Posterior cingulate gyrus (tissue), 11 donors: ENCODE measurements around the gene NPB.

ENCODE experiments used
- DNase-seq, 10 donors: peaks; one replicate each; pipeline versions ENCODE4 v3.0.0 to v3.0.0-alpha.2; 2020 to 2021; ENCODE audit warnings: mixed read lengths in 3 of 10
- intact Hi-C: fragments of 100-400 bp; cut with DNase I; formaldehyde crosslinking; loops from one replicate; pipeline ENCODE4 v1.15.1; 2023

Gene NPB

DNA sequence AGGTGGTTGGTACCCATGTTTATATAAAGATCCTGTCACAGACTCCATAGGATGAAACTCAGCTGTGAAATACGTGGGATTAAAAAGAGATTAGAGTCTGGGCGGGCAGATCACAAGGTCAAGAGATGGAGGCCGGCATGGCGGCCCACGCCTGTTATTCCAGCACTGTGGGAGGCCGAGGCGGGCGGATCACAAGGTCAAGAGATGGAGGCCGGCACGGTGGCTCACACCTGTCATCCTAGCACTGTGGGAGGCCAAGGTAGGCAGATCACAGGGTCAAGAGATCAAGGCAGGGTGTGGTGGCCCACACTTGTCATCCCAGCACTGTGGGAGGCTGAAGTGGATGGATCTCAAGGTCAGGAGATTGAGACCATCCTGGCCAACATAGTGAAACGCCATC is 6.6 kb upstream of the NPB start:
- no peak for DNase-seq
- intact Hi-C loops = no loop called here

DNA sequence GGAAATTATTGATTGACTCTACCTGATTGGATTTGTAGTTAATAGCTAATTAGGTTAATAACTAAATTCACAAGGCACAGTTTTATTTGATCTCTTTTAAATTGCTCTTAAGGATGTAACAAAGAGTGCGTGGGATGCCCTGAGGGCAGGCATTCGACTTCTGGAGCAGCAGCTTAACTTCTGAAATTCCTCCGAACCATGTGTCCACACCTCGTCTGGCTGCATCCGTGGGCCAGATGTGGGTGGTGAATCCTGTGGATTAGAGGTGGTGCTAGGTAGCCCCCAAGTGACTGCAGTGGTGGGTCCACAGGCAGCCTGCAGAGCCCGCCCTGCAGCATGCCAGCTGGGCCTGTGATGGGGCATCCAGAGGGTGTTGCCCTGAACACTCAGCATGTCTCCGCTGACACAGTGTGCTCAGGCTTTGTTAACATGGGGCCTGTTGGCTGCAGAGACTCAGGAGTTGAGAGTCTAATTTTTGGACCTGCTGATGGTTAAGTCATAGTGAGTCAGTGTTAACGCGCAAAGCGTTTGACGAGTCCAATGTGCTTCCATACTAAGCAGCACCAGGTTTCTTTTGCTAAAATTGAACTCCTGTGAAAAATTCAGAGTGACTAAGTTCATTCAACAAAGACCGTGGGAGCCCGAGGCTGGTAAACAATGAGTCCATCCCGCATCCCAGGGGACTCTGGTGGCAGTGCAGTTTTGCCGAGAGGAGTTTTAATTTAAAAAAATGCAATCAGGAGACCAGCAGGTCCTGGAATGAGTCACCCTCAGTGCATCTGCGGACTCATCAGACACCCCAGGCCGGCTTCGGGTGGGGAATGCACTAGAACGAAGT is 3.8 kb upstream of the NPB start:
- DNase-seq = peak in 3 of 10 donors; percentile 63 to 90 (median 85)
- intact Hi-C loops = no loop called here

DNA sequence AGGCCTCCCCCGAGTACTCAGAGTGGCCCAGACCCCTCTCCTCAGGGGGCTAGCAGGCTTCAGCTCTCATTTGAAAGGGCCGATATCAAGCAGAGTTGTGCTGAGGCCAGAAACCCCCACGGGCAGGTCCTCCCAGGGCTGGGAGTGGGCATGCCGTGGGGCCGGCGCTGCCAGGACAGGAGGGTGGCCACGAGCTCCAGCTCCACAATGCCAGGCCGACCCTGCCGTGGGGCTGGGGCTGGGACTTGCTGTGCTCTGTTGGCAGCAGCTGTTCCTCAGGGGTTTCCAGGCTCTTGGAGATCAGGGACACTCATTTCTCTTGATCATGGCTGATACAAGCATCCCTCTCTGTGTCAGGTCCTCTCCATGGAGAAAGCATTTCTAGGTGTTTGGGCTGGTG is 3.2 kb upstream of the NPB start:
- DNase-seq = no peak
- intact Hi-C loops = no loop called here

DNA sequence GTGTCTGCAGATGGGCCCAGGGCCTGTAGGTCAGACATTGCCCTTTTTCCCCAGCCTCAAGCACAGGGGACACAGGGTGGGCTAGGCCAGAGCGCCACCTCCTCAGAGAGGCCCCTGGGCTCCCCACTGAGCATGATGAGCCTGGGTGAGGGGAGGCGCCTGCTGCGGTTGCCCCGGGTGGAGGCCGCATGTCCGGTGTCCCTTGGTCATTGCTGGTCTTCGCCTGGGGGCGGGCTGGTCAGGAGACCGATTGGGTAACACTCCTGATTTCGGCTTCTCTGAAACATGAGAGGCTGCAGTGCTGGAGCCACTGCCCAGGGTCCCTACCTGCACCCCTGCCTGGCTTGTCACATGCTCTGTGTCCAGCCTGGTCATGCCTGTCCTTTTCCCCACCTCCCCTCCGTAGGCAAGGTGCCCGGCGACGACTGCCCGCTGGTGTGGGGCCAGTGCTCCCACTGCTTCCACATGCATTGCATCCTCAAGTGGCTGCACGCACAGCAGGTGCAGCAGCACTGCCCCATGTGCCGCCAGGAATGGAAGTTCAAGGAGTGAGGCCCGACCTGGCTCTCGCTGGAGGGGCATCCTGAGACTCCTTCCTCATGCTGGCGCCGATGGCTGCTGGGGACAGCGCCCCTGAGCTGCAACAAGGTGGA is 2.4 kb upstream of the NPB start:
- intact Hi-C loops = no loop called here
- DNase-seq = no peak

DNA sequence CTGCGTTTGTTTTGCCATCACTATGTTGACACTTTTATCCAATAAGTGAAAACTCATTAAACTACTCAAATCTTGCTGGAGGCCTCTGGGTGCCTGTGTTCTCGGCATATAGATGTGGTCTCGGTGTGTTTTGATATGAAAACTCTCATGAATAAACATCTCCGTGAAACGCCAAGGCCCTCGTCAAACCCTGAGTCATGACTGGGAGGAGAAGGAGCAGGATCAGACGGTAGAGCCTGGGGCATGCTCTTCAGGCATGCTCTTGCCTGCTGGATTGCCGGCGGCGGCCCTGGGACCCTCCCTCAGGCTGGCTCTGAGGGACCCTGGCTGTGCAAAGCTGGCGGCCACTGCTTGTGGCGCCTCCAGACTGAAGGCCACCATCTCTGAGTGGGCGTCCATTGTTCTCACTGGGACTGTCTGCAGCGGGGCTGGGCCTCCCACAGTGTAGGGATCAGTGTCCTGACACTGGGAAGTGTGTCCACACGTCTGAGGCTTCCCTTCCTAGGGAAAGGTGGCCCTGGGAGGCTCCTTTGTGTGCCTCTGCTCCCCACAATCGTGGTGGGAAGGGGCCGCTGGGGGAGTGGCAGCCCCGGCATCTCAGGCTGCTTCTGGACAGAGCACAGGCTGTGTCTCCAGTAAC is 1.7 kb upstream of the NPB start:
- intact Hi-C loops = no loop called here
- DNase-seq = no peak

DNA sequence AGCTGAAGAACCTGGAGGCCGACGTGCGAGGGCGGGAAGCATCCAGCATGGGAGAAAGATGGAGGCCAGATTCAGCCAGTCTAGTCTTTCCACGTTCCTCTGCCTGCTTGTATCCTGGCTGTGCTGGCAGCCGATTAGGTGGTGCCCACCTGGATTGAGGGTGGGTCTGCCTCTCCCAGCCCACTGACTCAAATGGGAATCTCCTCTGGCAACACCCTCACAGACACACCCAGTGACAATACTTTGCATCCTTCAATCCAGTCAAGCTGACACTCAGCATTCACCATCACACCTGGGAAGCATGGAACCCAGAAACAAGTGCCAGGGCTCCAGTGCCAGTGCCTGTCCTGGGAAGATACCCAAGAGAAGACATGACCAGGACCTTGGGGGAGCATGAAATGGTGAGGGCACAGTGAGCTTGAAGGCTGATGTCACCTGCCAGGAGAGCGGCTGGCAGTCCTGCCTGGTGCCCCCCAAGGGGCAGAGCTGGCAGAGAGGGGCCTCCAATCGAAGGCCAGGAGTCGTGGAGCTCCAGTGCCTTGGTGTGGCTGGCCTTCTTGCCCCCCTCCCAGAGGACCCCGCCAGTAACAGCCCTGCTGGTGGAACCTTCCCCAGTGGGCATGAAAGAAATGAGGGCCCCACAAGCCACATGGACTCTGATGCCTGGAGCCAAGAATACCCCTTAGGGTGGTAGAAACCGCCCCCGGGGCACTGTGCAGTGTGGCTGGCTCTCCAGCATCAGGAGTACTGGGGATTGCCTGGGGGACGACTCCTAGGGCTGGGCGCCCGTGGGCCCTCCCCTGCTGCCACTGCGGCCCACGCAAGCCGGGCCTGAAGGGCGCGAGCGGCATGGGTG is 643 bp upstream of the NPB start:
- peak in 2 of 10 donors; percentile 47 to 63 for DNase-seq
- intact Hi-C loops = no loop called here

DNA sequence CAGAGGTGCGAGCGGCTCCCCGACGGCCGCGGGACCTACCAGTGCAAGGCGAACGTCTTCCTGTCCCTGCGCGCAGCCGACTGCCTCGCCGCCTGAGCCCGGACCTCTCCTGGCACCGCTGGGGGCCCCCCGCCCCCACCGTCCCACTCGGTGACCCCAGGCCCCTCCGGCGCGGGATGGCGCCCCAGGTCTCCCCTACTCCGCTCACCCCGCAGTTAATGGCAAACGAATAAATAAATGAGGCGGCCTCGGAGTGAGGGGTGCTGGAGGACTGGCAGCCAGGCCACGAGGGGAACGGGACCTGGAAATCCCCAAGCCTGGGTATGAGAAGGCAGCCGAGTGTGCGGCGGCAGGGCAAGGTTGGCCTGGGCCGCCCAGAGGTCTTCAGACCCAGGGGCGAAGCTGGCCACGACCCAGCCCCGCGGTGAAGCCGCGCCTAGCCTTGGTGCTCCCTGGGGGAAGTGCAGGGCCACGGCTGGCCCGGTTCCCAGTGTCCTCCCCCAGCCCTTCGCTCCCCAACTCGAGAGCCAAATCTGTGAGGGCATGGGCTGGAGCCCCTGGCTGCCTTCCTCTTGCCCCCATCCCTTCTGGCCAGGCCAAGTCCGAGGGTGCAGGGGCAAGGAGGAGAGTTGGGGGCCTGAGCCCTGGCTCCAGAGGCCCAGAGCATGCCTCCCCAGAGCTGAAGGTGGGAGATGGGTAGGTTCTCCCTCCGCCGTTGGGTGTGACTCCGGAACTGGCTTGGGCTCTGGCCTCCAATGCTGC is 796 bp downstream of the NPB start:
- intact Hi-C loops = no loop called here
- peak in 2 of 10 donors; percentile 72 to 78 for DNase-seq

DNA sequence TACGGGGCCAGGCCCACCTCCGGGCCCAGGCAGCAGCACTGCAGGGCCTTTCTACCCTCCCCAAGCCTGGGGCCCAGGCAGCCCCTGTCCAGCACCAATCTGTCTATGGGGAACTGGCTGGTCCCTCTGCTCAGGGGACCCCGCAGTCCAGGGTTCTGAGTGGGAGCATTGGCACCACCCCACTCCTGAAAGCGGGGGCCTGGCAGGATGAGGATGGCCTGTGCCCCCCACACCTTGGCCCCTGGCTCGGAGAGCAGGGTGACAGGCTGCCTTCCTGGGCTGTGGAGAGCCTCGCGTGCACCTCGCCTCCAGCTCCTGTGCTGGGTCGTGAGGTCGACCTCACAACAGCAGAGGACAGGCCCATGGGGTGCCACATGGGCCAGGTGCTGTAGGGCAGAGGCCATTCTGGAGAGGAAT is 1.4 kb downstream of the NPB start:
- DNase-seq = peak in 2 of 10 donors; percentile 51 to 62
- intact Hi-C loops = no loop called here

DNA sequence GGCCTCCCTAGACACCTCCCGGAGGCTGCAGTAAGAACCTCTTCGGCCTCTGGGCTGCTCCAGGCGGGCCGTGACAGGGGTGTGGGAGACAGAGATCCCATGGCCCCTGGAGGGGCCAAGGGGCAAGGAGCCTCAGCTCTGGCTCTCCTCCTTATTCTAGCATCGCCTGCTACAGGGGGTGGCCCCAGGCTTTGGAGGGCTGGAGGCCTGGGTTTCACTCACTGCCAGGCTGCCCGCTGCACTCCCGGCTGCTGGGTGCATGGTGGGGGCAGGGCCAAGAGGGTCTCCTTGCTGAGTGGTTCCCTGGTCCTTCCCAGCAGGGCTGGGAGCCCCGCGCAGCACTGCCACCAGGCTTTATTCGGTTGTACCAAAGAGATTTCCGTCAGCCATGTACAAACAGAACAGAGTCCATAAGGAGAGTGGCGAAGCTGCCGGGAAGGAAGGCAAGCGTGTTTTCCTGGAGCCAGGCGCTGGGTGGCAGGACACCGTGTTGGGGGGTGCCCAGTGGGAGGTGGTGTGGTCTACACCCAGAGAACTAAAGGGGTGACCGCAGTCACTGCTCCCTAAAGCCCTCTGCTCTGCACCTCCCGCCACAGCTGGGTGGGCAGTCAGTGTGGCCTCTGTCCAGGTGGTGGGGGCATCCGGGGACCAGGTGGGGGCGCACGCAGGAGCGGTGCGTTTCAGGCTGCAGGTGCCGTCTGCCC is 2.0 kb downstream of the NPB start:
- DNase-seq = peak in 2 of 10 donors; percentile 49 to 81
- intact Hi-C loops = no loop called here

DNA sequence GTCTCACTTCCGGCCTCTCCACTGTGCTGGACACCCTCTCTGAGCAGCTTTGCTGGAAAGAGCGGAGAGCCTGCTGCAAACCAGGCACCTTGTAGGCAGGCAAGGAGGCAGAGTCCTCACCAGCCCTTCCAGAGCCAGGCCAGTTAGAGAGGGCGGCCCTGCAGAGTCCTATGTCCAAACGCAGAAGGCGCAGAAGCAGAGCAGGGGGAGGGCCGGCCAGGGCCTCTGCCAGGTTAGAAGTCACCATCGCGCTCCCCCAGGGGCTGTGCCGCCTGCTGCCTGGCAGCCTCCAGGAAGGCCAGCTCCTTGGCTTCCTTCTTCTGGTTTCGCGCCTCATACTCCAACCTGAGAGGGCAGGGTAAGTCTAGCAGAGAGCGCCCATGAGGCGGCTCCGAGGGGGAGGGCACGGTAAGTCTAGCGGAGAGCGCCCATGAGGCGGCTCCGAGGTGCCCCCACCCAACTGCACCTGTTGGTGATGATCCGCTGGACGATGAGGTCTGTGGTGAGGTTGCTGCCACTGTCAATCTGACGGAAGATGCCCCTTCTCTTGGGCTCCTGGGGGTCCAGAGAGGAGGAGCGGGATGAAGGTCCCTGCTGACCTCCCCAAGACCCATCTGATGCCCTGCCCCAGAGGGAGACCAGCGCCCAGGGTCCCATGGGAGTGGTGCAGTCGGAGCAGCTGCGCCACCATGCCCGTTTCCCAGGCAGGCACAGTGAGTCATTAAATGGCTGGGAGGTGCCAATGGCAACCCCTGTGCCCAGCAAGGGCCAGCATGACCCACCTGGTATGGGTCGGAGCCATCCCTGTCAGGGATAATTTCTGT is 2.8 kb downstream of the NPB start:
- DNase-seq = peak in 1 of 10 donors; percentile 83
- intact Hi-C loops = no loop called here

DNA sequence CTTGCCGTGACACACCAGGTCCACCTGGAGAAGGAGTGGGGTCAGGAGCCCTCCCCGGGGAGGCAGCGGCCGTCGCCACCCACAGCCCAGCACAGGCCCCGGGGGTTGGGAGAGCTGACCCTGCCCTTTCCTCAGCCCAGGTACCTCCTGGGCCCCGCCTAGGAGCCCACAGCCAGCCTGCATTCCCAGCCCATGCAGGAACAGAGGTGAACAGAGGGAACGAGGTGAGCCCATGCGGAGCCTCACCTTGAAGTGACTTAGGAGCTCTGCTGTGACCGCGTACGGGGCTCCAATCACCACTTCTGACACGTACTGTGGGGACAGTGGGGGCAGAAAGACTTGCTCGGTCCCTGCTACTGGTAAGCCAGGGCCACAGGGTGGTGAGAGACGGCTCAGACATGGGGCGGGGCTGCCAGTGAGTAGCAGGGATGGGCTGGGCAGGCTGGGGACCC is 3.4 kb downstream of the NPB start:
- peak in 2 of 10 donors; percentile 59 to 72 for DNase-seq
- intact Hi-C loops = no loop called here

DNA sequence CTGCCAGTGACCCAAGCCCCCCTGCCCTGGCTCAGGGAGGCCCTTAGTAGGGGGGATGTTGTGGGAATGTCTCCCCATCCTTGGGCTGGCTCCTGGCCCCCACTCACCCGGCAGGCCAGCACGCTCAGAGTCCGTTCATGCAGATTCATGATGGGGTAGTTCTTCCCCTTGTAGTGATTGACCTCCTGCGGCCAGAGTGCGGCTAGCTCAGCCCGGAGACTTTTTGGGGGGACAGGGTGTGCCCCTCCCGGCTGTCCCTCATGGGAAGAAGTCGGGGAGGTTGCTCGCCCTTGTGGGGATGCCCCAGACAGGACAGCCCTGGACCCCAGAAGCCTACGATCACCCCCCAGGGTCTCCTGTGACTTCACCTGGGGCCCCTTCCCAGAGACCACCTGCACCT is 4.0 kb downstream of the NPB start:
- no peak for DNase-seq
- intact Hi-C loops = no loop called here

DNA sequence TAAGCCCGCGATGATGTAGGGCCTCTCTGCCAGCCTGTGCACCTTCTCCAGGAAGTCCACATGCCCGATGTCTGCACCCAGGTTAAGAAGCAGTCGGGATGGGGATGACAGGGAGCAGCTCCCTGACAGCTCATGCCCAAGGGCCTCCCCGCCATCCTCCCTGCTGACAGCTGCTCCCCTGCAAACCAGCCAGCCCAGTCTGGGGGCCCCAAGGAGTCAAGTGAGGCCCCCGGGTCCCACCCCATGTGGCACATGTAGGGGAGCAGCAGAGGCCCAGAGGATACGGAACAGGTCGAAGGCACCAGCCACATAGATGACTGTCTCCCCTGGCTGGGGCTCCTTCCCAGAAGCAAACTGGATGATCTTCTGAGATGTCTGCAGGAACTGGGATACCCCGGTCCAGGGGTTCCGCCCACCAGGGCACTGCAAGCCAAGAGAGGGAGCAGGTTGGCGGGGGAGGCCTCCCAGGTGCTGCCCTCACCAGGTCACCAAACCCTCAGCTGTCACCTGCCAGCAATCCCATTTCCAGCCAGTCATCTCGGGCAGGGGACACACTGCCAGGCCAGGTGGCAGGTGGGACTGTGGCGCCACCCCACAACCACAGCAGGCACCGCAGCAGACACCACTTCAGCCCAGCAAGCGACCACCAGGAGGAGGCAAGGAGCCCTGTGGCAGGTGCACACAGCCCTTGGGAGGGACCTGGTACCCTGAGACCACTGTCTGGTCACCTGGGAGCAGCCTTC is 4.6 kb downstream of the NPB start:
- peak in 2 of 10 donors; percentile 47 to 79 for DNase-seq

DNA sequence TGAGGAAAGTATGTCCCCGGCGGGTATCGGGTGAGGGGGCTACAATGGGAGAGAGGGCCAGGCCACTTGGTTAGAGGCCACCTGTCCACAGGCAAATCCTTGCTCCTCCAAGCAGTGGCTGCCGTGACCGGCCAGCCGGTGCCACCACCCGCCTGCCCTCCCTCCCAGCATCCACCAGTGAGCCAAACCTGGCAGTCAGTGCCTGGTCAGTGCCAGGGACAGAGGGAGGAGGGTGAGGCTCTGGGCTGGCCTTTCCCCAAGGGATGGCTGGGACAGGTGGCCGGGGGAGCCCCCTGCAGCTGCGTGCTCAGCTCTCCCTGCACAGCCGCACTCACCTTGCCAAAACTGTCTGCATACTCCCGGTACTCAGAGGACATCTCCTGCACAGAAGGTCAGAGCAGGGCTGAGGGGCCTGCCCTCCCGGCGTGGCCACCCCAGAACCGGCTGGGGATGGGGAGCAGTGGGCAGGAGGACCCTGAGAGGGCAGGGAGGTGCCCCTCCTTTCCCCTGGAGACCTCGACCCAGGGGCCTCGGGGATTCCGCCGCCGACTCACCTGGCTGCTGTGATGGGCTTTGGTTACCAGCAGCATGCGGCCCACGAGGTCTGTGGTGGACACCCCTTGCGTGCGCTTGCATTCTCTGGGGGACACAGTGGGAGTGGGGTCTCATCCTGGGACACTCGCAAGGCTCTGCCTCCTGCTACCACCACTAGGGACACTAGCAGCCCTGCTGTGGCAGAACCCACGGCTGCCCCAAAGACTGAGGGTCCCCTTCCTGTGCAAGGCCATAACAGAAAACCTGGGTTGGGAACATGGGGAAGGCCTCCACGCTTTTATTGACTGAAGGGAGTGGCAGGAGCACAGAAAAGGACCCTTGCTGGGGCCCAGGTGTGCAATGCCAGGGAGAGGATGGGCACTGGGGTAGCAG is 5.4 kb downstream of the NPB start:
- DNase-seq = peak in 1 of 10 donors; percentile 79
- intact Hi-C loops = no loop called here

More for the DNA sequence above, 4.6 kb downstream of the NPB start:
- intact Hi-C loops = no loop called here

DNA sequence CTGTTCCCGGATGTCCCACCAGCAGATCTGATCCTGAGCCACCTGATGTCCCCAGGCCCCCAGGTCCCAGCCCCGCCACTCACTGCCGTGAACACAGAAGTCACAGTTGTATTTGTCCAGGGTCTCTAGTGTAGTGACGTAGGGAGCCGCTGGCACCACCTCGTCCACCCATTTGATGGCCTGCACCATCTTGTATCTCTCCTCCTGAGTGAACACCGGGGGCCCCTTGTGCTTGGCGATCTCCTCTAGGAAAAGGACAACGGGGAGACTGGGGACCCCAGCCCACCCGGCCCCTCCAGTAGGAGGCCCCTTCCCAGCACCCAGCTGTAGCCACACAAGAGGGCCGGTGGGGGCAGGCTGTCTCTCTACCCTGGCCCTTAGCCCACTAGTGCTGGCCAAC is 6.8 kb downstream of the NPB start:
- intact Hi-C loops = no loop called here
- DNase-seq = no peak

DNA sequence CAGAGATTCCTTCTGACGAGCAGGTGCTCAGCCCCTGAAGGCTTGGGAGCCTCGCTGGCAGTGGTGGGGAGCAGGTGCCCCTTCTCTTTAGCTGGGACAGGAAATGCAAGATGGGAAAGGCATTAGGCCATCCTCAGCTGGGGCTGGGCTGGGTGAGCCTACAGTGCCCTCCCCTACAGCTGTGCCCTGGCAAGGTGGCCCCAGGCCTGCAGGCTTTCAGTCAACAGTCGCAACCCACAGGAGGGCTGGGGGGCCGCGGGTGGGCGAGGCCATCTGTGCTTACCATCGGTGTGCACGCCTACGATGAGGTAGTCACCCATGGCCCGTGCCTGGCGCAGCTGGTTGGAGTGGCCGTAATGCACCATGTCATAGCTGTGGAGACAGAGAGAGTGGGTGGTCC is 7.2 kb downstream of the NPB start:
- intact Hi-C loops = no loop called here
- DNase-seq = no peak
